ENCODE data around the gene PTPN7.

DNA sequence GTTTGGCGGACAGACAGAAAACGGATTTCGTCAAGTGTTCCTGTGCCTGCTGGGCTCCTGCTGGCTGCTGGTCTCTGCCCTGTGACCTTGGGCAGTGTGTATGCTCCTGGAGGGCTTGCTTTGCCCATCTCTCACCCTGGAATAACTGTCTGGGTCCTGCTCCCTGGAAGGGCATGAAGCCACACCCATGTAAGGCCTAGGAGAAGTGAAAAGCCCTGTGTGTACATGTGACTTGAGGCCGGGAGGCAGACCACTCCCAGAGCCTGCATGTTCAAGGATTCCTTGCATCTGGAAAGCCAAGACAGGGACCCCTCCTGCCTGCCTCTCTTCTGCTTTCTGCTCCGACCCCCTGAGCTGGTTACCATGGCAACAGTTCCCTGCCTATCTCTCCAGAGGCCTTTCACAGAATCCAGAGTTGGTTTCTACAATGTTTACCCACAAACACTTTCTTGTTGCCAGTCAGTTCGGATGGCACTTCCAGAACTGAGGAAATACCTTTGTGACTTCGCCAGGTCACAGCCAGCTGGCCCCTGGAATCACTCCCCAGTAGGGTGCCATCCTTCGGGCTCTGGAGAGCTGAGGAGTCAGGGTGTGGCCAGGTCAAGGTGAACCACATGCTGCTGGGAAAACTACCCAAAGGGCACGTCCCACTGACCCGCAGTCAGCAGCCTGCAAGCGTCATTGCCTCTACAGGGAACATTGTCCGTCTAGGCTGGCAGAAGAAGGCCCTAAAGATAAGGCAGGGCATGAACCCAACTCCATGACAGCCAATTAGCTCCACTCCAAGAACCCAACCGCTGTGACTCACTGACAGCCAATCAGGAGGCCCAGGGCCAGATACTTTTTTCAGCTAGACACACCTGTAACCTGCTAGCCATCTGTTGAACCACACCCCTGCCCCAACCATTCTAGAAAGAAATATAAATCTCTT lies 52.3 kb downstream of the PTPN7 start:
- no peak for TF ChIP-seq CTCF (IDR thresholded peaks at IDR 0.05; ENCODE audit: low read depth, low read length)
- no peak for TF ChIP-seq POLR2A (IDR thresholded peaks at IDR 0.05; ENCODE audit: extremely low read depth, insufficient read length)
- no peak for TF ChIP-seq MYC (IDR thresholded peaks at IDR 0.05; ENCODE audit: low read depth, low read length)
